ENCODE data around the gene CCDC57. TPM values are rescaled to one million over a fixed set of nuclear protein-coding genes. Genes with fewer than 3 reads are reported as not detected.

The CCDC57 gene
- total and polyA plus RNA-seq, 2 of the 8 experiments (the other 6 are each of a cell fraction or from before 2014, with no cell fraction given): 8.4 to 12.9 TPM

DNA sequence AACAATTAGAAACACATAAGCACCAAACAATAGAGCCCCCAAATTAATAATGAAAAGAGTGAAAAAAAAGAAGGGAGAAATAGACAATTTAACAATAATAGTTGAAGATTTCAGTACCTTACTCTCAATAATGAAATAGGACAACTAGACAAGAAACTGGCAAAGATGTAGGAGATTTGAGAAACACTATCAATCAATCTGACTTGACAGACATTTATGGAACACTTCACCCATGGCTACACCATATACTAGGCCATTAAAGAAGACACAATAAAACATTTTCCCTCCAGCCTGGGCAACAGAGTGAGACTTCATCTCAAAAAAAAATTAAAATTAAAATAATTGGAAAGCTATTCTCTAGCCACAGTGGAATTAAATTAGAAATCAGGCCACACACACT, 142.0 kb downstream of the CCDC57 start:
- FAIRE-seq: no peak
- H3K27me3 ChIP-seq (replicated peaks in 1 of 4; ENCODE audit: control insufficient read depth in 3 of 4, extremely low read depth in 1 of 4, insufficient read depth in 3 of 4, low read length in 3 of 4): no peaks in the 10 kb centered on the region; a peak in 1 of 7 replicates

More for the DNA sequence above, 142.0 kb downstream of the CCDC57 start:
- Histone ChIP-seq H3K9ac (replicated peaks in 1 of 4; ENCODE audit: extremely low read depth in 1 of 4, low read depth in 3 of 4, low read length in 3 of 4) (no peak overlapping the region), H3K79me2 (ENCODE audit: control insufficient read depth in 1 of 2, insufficient read depth in 2 of 2, low read length in 2 of 2) (no peaks in the 10 kb centered on the region), H3K9me3 (ENCODE audit: insufficient read depth in 2 of 2, low read depth in 1 of 2, low read length in 1 of 2) (no peaks in the 10 kb centered on the region), H4K91ac (replicated peaks; ENCODE audit: insufficient read length, low read length) (no peak overlapping the region), H3K79me1 (ENCODE audit: low read depth, low read length) (no peaks in the 10 kb centered on the region), H2AK5ac (ENCODE audit: low read depth, low read length) (no peak overlapping the region), H3K36me3 (ENCODE audit: control insufficient read depth in 2 of 4, insufficient read depth in 4 of 4, low read length in 3 of 4) (no peaks in the 10 kb centered on the region), H4K20me1 (replicated peaks in 1 of 2; ENCODE audit: control insufficient read depth in 1 of 2, insufficient read depth in 2 of 2, low read length in 2 of 2) (no peaks in the 10 kb centered on the region), H3K4me3 (ENCODE audit: extremely low read depth in 1 of 4, insufficient read depth in 2 of 4, low read depth in 3 of 4, low read length in 4 of 4) (no peak overlapping the region), H3K4me2 (ENCODE audit: insufficient read depth in 1 of 2, low read depth in 2 of 2, low read length in 2 of 2) (no peak overlapping the region), H2BK20ac (ENCODE audit: low read length) (no peak overlapping the region), H3K27ac (ENCODE audit: low read depth, low read length) (no peak overlapping the region), H2BK12ac (ENCODE audit: low read depth, low read length) (no peak overlapping the region), H3K23me2 (ENCODE audit: low read depth, low read length) (no peaks in the 10 kb centered on the region), H4K5ac (ENCODE audit: insufficient read length, low read depth, low read length) (no peak overlapping the region), H3K23ac (ENCODE audit: insufficient read length) (no peak overlapping the region), H2BK5ac (ENCODE audit: low read depth, low read length) (no peak overlapping the region), H2BK120ac (replicated peaks; ENCODE audit: low read depth, low read length) (no peak overlapping the region), H3K4me1 (replicated peaks in 1 of 4; ENCODE audit: control insufficient read depth in 3 of 4, insufficient read depth in 4 of 4, low read length in 3 of 4) (peaks cover 0 to 4% (median 1%) of the 10 kb centered on the region in 4 experiments; a peak in 2 of 7 replicates), H2AFZ (ENCODE audit: low read length) (no peak overlapping the region), H2BK15ac (ENCODE audit: low read length) (no peak overlapping the region), H3K56ac (replicated peaks; ENCODE audit: insufficient read length, low read depth, low read length) (no peak overlapping the region), H3K18ac (ENCODE audit: extremely low read depth, low read length) (no peak overlapping the region), H4K8ac (ENCODE audit: extremely low read depth, insufficient read depth, low read length) (no peak overlapping the region), H3K4ac (replicated peaks; ENCODE audit: insufficient read length, low read depth, low read length) (no peak overlapping the region), H3K14ac (ENCODE audit: insufficient read length) (no peak overlapping the region)
- no peak for DNase-seq (ENCODE audit: low read depth in 1 of 2, low spot score in 2 of 2)
- CTCF ChIA-PET (ENCODE audit: partially characterized antibody): interaction anchor here (1.2 to 2.2 kb wide), 3 partner anchors 37 to 83 kb away, joined by 3 to 8 read pairs (median 7); no protein-coding TSS in a partner anchor
- no peak for TF ChIP-seq PHF8 (conservative IDR thresholded peaks at IDR 0.05; ENCODE audit: low read depth, low read length)
- TF ChIP-seq SP2 (IDR thresholded peaks at IDR 0.05; ENCODE audit: low read length): no peak
- TF ChIP-seq, protein P1, sequence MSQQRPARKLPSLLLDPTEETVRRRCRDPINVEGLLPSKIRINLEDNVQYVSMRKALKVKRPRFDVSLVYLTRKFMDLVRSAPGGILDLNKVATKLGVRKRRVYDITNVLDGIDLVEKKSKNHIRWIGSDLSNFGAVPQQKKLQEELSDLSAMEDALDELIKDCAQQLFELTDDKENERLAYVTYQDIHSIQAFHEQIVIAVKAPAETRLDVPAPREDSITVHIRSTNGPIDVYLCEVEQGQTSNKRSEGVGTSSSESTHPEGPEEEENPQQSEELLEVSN (IDR thresholded peaks at IDR 0.05): no peak
- no peak for TF ChIP-seq GABPA (IDR thresholded peaks at IDR 0.05; ENCODE audit: borderline replicate concordance, insufficient read depth, low read length)
- no peak for TF ChIP-seq EGR1 (IDR thresholded peaks at IDR 0.05; ENCODE audit: borderline replicate concordance, low read depth, low read length)
- TF ChIP-seq RXRA (IDR thresholded peaks at IDR 0.05; ENCODE audit: insufficient read depth, low read depth, low read length): no peak
- no peak for TF ChIP-seq SAP30 (IDR thresholded peaks at IDR 0.05; ENCODE audit: insufficient read depth, insufficient replicate concordance, low read length)
- TF ChIP-seq SRF (IDR thresholded peaks at IDR 0.05; ENCODE audit: low read depth, low read length): no peak
- TF ChIP-seq RFX5 (IDR thresholded peaks at IDR 0.05; ENCODE audit: borderline replicate concordance, low read depth, low read length): no peak
- no peak for TF ChIP-seq BCL11A (IDR thresholded peaks at IDR 0.05; ENCODE audit: low read depth in 2 of 2, low read length in 2 of 2)
- POLR2A ChIA-PET (ENCODE audit: partially characterized antibody): interaction anchor here (16.2 kb wide), 1 partner anchor 15 kb away, joined by 161 read pairs; the partner anchor contains the start of genes GPS1 and RFNG
